GM23338 (cell line): ENCODE measurements around the gene NUB1. TPM values are rescaled to one million over a fixed set of nuclear protein-coding genes. Genes with fewer than 3 reads are reported as not detected.

Source experiments
- ATAC-seq: fragments of 200-7000 bp; cut with Tn5 transposase; 3 replicates; pipeline ENCODE4 v1.9.1; 2020
- DNase-seq: peaks from one replicate; pipeline ENCODE4 v3.0.0-alpha.2; 2015; ENCODE audit warnings: low spot score
- H2AFZ ChIP-seq: fragments of 200-600 bp; sonication (generic); 2 replicates; pipeline ENCODE4 v1.8.0; 2016; ENCODE audit warnings: antibody characterized with exemption, mild to moderate bottlenecking, moderate library complexity
- H3F3A ChIP-seq: fragments of 200-600 bp; sonication (generic); replicated peaks from 2 replicates; pipeline ENCODE4 v1.8.0; 2017; ENCODE audit warnings: antibody characterized with exemption, mixed run types, low read depth
- H3K27ac ChIP-seq: fragments of 200-600 bp; sonication (generic); 2 replicates; pipeline ENCODE4 v1.6.1; 2016; ENCODE audit warnings: low read depth
- H3K27me3 ChIP-seq: fragments of 200-600 bp; sonication (generic); 2 replicates; pipeline ENCODE4 v1.8.0; 2016; ENCODE audit warnings: mild to moderate bottlenecking, mixed run types, moderate library complexity; ENCODE audit not compliant: insufficient read depth
- H3K36me3 ChIP-seq: fragments of 200-600 bp; sonication (generic); 2 replicates; pipeline ENCODE4 v1.8.0; 2016; ENCODE audit warnings: mild to moderate bottlenecking; ENCODE audit not compliant: insufficient read depth
- H3K4me1 ChIP-seq: fragments of 200-600 bp; sonication (generic); 2 replicates; pipeline ENCODE4 v1.8.0; 2016; ENCODE audit warnings: mild to moderate bottlenecking, moderate library complexity; ENCODE audit not compliant: insufficient read depth
- H3K4me2 ChIP-seq: fragments of 200-600 bp; sonication (generic); 2 replicates; pipeline ENCODE4 v1.7.1; 2017; ENCODE audit warnings: mixed run types
- H3K4me3 ChIP-seq: fragments of 200-600 bp; sonication (generic); 2 replicates; pipeline ENCODE4 v1.6.1; 2016; ENCODE audit warnings: mixed run types
- H3K79me2 ChIP-seq: fragments of 200-600 bp; sonication (generic); replicated peaks from 2 replicates; pipeline ENCODE4 v1.8.0; 2017; ENCODE audit warnings: mild to moderate bottlenecking; ENCODE audit not compliant: insufficient read depth
- H3K9me2 ChIP-seq: fragments of 200-600 bp; sonication (generic); 2 replicates; pipeline ENCODE4 v1.8.0; 2017; ENCODE audit not compliant: insufficient read depth
- H4K20me1 ChIP-seq: fragments of 200-600 bp; sonication (generic); replicated peaks from 2 replicates; pipeline ENCODE4 v1.8.0; 2017; ENCODE audit warnings: mild to moderate bottlenecking; ENCODE audit not compliant: insufficient read depth
- H3K27ac Mint-ChIP-seq: 2 replicates; pipeline ENCODE4 v1.8.0; 2020; ENCODE audit warnings: inconsistent platforms, mild to moderate bottlenecking, moderate library complexity, mixed read lengths
- H3K27me3 Mint-ChIP-seq: 3 replicates; pipeline ENCODE4 v1.8.0; 2022; ENCODE audit warnings: low read depth, mild to moderate bottlenecking, moderate library complexity, mixed read lengths, inconsistent platforms; ENCODE audit not compliant: insufficient read depth, poor library complexity
- H3K36me3 Mint-ChIP-seq: 3 replicates; pipeline ENCODE4 v1.8.0; 2021; ENCODE audit warnings: low read depth, mild to moderate bottlenecking, inconsistent platforms, moderate library complexity, mixed read lengths
- H3K4me1 Mint-ChIP-seq: 3 replicates; pipeline ENCODE4 v1.8.0; 2020; ENCODE audit warnings: mild to moderate bottlenecking, inconsistent platforms, mixed read lengths
- H3K4me3 Mint-ChIP-seq: 3 replicates; pipeline ENCODE4 v1.8.0; 2021; ENCODE audit warnings: moderate library complexity, mild to moderate bottlenecking, inconsistent platforms, mixed read lengths
- H3K9me3 Mint-ChIP-seq: 3 replicates; pipeline ENCODE4 v1.8.0; 2020; ENCODE audit warnings: moderate library complexity, mild to moderate bottlenecking, inconsistent platforms, mixed read lengths
- CREB1 ChIP-seq: fragments of 250-450 bp; sonication (Bioruptor Pico); IDR thresholded peaks from 2 replicates; pipeline ENCODE4 v1.5.0; 2020; ENCODE audit warnings: low read depth, mild to moderate bottlenecking, moderate library complexity
- CTCF ChIP-seq, 2 experiments: fragments of 200-600 bp in 1 of 2; sonication (generic) in 1 of 2; conservative IDR thresholded peaks; 2 replicates each; pipeline versions ENCODE4 v1.5.1 to v1.6.1; 2016 to 2017; ENCODE audit warnings: antibody characterized with exemption in 2 of 2, low read depth in 2 of 2, mild to moderate bottlenecking in 2 of 2, moderate library complexity in 1 of 2
- ETS1 ChIP-seq: IDR thresholded peaks from 2 replicates; pipeline ENCODE4 v1.6.1; 2016; ENCODE audit warnings: antibody characterized with exemption
- EZH2 ChIP-seq: fragments of 200-600 bp; sonication (generic); IDR thresholded peaks from one replicate; pipeline ENCODE4 v1.8.0; 2017; ENCODE audit warnings: antibody characterized with exemption, mild to moderate bottlenecking, low read depth; ENCODE audit not compliant: unreplicated experiment
- EZH2phosphoT487 ChIP-seq: fragments of 200-600 bp; sonication (generic); IDR thresholded peaks from one replicate; pipeline ENCODE4 v1.8.1; 2018; ENCODE audit warnings: antibody characterized with exemption; ENCODE audit not compliant: unreplicated experiment
- JUNB ChIP-seq: IDR thresholded peaks from one replicate; pipeline ENCODE4 v1.6.1; 2016; ENCODE audit warnings: antibody characterized with exemption; ENCODE audit not compliant: unreplicated experiment
- NANOG ChIP-seq: IDR thresholded peaks from 2 replicates; pipeline ENCODE4 v1.6.1; 2016; ENCODE audit warnings: antibody characterized with exemption, borderline replicate concordance
- POLR2AphosphoS5 ChIP-seq: IDR thresholded peaks from 2 replicates; pipeline ENCODE4 v1.6.1; 2016; ENCODE audit warnings: antibody characterized with exemption, low read depth
- REST ChIP-seq: IDR thresholded peaks from one replicate; pipeline ENCODE4 v1.6.1; 2018; ENCODE audit warnings: antibody characterized with exemption; ENCODE audit not compliant: unreplicated experiment
- ZNF114 ChIP-seq: fragments of 250-450 bp; sonication (Bioruptor Pico); IDR thresholded peaks from 2 replicates; pipeline ENCODE4 v1.5.0; 2020; ENCODE audit warnings: mild to moderate bottlenecking, moderate library complexity
- polyA plus RNA-seq: library from polyadenylated mRNA; unstranded; fragments of >200 nt; fragmentation: Nextera tagmentation; extraction: Ambion mirVana; gene quantifications from 2 replicates; pipeline ENCODE4 v1.2.1, GENCODE V29; 2016
- total RNA-seq: library from RNA; depleted of rRNA; stranded (reverse); fragments of >200 nt; shearing (Covaris generic); gene quantifications from 2 replicates; pipeline ENCODE4 v1.2.3, GENCODE V29; 2014

The NUB1 gene
- total and polyA plus RNA-seq, 2 experiments from 2014 or later: 31.8 to 42.3 TPM

GRCh38 chr7:151409667-151410404, 68.2 kb downstream of the NUB1 start, which contains the start of gene WDR86:
WDR86 (minus strand) TSS chr7:151410038; CDS start chr7:151409589, 449 bp downstream.
- Mint-ChIP-seq H3K4me3 (peak within 1 kb of the TSS; percentile 81), H3K27ac (no peak within 1 kb of the TSS), H3K36me3 (no peaks in the 10 kb centered on the region; the same call in 2 of the 3 replicates), H3K4me1 (peaks cover 32% of the 10 kb centered on the region), H3K9me3 (peaks cover 4% of the 10 kb centered on the region; the same call in 1 of the 3 replicates), H3K27me3 (peaks cover 27% of the 10 kb centered on the region)
- no peaks in the 10 kb centered on the region; the same call in 1 of the 2 replicates for H3K79me2 ChIP-seq
- H3K27ac ChIP-seq: no peak within 1 kb of the TSS
- ATAC-seq (peak; percentile 61), DNase-seq (peak; percentile 76)
- TF ChIP-seq CREB1 (CRISPR knock-in tag): no peak
- peak; percentile 50 for TF ChIP-seq POLR2AphosphoS5
- H3K4me3 ChIP-seq: peak within 1 kb of the TSS; percentile 92
- no peaks in the 10 kb centered on the region for H3K9me2 ChIP-seq
- no peaks in the 10 kb centered on the region for H3K36me3 ChIP-seq
- peaks cover 34% of the 10 kb centered on the region for H3K27me3 ChIP-seq
- peak within 1 kb of the TSS; percentile 94 for H2AFZ ChIP-seq
- H3K4me2 ChIP-seq: peak within 1 kb of the TSS; percentile 93
- H3K4me1 ChIP-seq: peaks cover 23% of the 10 kb centered on the region
- no peaks in the 10 kb centered on the region; the same call in none of the 2 replicates for H4K20me1 ChIP-seq
- H3F3A ChIP-seq: peaks cover 4% of the 10 kb centered on the region; the same call in 1 of the 2 replicates

- no peaks in the 10 kb centered on the region for H3K9me2 ChIP-seq
- Mint-ChIP-seq H3K27me3 (peaks cover 29% of the 10 kb centered on the region), H3K9me3 (peaks cover 4% of the 10 kb centered on the region; the same call in 1 of the 3 replicates), H3K27ac (no peak overlapping the region), H3K36me3 (no peaks in the 10 kb centered on the region; the same call in 2 of the 3 replicates), H3K4me3 (peak overlapping the region; percentile 81), H3K4me1 (peaks cover 27% of the 10 kb centered on the region)
- H3K4me3 ChIP-seq: peak overlapping the region; percentile 92
- no peaks in the 10 kb centered on the region for H3K36me3 ChIP-seq
- H3K79me2 ChIP-seq: no peaks in the 10 kb centered on the region; the same call in 1 of the 2 replicates
- H3K4me2 ChIP-seq: peak overlapping the region; percentile 93
- DNase-seq (peak; percentile 86), ATAC-seq (peak; percentile 71)
- TF ChIP-seq NANOG: no peak
- TF ChIP-seq ETS1: no peak
- TF ChIP-seq EZH2: no peak
- TF ChIP-seq JUNB: no peak
- no peak for TF ChIP-seq CTCF (conservative IDR thresholded peaks at IDR 0.05; ENCODE audit: low read depth in 2 of 2)
- no peak for TF ChIP-seq EZH2phosphoT487
- TF ChIP-seq POLR2AphosphoS5: peak; percentile 20; the same call in 1 of the 2 replicates
- no peak for TF ChIP-seq REST
- TF ChIP-seq ZNF114 (CRISPR knock-in tag): no peak
- H3F3A ChIP-seq: peaks cover 4% of the 10 kb centered on the region; the same call in 1 of the 2 replicates
- peaks cover 26% of the 10 kb centered on the region for H3K4me1 ChIP-seq
- peaks cover 43% of the 10 kb centered on the region for H3K27me3 ChIP-seq
- H2AFZ ChIP-seq: peak overlapping the region; percentile 94
- peaks cover 3% of the 10 kb centered on the region for H4K20me1 ChIP-seq
- H3K27ac ChIP-seq: no peak overlapping the region
These were observed 69.1 kb downstream of the NUB1 start for GRCh38 chr7:151410405-151411390.
